Measurements from ENCODE around the gene HPGDS.

The HPGDS gene

DNA sequence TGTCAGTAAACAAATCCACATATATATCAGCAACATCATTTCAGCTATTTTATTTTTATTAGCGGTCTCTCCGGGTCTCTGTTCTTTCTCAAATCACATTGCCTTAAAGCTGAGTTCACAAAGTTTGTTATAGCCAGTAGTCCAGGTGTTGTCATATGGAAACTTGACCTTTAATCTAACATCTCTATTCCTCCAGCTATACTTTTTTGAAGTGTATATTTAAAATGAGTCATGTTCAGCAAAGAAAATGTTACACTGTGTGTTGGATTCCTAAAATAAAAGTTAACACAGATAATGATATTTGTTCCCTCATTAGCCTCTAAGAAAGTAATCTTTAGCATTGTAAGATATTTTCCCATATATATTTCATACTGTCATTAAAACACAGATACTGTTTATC is 71.4 kb downstream of the HPGDS start:
- peaks cover 4% of the 10 kb centered on the region for H3K36me3 ChIP-seq (ENCODE audit: control insufficient read depth, insufficient read depth, low read length)
- H3K4me3 ChIP-seq (ENCODE audit: insufficient read depth, low read depth, low read length, poor library complexity, severe bottlenecking), result no peak overlapping the region
- no peak overlapping the region for H3K27ac ChIP-seq (ENCODE audit: insufficient read depth, low read length, poor library complexity, severe bottlenecking)
- no peaks in the 10 kb centered on the region for H3K27me3 ChIP-seq (replicated peaks; ENCODE audit: control insufficient read depth, insufficient read depth, low read length, poor library complexity, severe bottlenecking)
- no peaks in the 10 kb centered on the region for H3K4me1 ChIP-seq (ENCODE audit: control insufficient read depth, insufficient read depth, low read length, poor library complexity, severe bottlenecking)
- DNase-seq, result no peak
- H3K9me3 ChIP-seq (ENCODE audit: control insufficient read depth, low read length), result no peaks in the 10 kb centered on the region

DNA sequence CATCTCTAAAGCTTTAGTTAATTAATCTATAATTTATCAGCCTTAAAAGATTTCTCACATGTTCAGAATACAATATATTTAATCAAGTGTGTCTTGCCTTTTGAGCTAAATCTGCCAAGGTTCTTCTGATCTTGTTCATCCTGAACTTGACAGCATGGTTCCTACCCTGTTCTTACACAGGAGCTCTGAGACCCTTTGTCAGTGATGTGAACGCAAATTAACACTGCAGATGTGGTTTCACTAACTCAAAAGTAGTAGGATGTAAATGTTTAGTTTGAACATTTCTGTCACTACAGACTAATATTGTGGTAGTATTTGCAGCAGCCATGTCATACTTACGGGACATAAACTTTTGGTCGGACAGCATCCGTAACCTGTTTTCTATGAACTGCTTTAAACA is 75.6 kb downstream of the HPGDS start:
- no peak overlapping the region for H3K27ac ChIP-seq (ENCODE audit: insufficient read depth, low read length, poor library complexity, severe bottlenecking)
- H3K4me3 ChIP-seq (ENCODE audit: insufficient read depth, low read depth, low read length, poor library complexity, severe bottlenecking), result no peak overlapping the region
- H3K36me3 ChIP-seq (ENCODE audit: control insufficient read depth, insufficient read depth, low read length), result no peaks in the 10 kb centered on the region
- no peaks in the 10 kb centered on the region for H3K4me1 ChIP-seq (ENCODE audit: control insufficient read depth, insufficient read depth, low read length, poor library complexity, severe bottlenecking)
- DNase-seq, result no peak
- H3K27me3 ChIP-seq (replicated peaks; ENCODE audit: control insufficient read depth, insufficient read depth, low read length, poor library complexity, severe bottlenecking), result no peaks in the 10 kb centered on the region
- H3K9me3 ChIP-seq (ENCODE audit: control insufficient read depth, low read length), result no peaks in the 10 kb centered on the region

DNA sequence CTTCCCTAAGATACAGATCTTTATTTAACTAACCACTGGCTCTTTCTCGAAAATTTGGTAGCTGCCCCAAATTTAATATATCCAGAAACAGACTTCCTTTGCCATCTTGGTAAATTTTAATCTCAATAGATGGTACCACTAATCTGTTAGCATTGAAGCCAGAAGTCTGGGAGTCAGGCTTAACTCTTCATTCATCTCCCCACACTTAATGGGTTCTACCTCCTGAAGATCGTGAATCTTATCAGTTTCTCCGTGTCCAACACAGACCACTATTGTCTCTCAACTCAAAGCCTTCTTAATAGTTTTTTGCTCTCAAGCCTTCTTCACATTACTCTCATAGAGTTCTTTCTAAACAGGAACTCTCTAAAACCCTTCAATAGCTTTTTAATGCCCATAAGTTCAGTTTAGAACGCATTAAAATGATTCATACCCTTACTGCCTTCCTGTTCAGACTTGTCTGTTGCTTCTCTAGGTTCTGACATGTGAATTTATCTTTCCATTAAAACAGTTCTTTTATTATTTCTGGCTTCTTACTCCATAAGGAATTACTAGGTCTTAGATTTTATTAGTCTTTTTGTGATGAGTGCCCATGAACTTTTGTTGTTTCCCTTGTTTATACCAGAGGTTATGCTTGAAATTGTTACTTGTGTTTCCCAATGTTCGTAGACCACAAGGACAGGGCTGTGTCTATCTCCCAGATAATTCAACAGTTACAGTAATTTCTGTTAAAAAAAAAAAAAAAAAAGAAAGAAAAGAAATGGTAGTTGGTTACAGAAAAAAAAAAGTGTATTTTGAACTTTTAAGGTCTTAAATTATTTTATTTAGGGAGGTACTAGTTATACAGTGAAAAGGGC is 80.2 kb downstream of the HPGDS start:
- Histone ChIP-seq H3K36me3 (ENCODE audit: control insufficient read depth, insufficient read depth, low read length) (no peaks in the 10 kb centered on the region), H3K9me3 (ENCODE audit: control insufficient read depth, low read length) (no peaks in the 10 kb centered on the region), H3K4me3 (ENCODE audit: insufficient read depth, low read depth, low read length, poor library complexity, severe bottlenecking) (no peak overlapping the region), H3K4me1 (ENCODE audit: control insufficient read depth, insufficient read depth, low read length, poor library complexity, severe bottlenecking) (no peaks in the 10 kb centered on the region), H3K27ac (ENCODE audit: insufficient read depth, low read length, poor library complexity, severe bottlenecking) (no peak overlapping the region), H3K27me3 (replicated peaks; ENCODE audit: control insufficient read depth, insufficient read depth, low read length, poor library complexity, severe bottlenecking) (no peaks in the 10 kb centered on the region)
- no peak for DNase-seq

DNA sequence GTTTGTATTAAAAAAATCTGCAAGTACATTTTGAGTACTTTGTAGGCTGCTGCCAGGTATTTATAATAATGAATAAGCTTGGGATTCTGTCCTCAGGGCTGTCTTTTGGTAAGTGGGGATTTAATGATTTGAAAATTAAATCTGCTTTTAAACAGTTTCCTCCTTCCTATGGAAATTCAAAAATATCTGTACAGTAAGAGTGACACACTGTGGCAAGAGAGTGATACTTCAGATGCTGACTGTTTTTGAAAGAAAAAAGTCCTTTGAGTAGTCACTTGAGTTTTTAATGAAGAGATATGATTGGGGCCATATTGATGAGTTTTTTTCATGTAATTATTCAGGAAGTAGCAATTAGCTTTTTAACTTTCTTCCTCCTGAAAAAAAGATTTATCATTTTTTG is 85.8 kb downstream of the HPGDS start:
- no peak for DNase-seq
- Histone ChIP-seq H3K4me1 (ENCODE audit: control insufficient read depth, insufficient read depth, low read length, poor library complexity, severe bottlenecking) (no peaks in the 10 kb centered on the region), H3K4me3 (ENCODE audit: insufficient read depth, low read depth, low read length, poor library complexity, severe bottlenecking) (no peak overlapping the region), H3K9me3 (ENCODE audit: control insufficient read depth, low read length) (no peaks in the 10 kb centered on the region), H3K27ac (ENCODE audit: insufficient read depth, low read length, poor library complexity, severe bottlenecking) (no peak overlapping the region), H3K27me3 (replicated peaks; ENCODE audit: control insufficient read depth, insufficient read depth, low read length, poor library complexity, severe bottlenecking) (no peaks in the 10 kb centered on the region), H3K36me3 (ENCODE audit: control insufficient read depth, insufficient read depth, low read length) (peaks cover 13% of the 10 kb centered on the region)

DNA sequence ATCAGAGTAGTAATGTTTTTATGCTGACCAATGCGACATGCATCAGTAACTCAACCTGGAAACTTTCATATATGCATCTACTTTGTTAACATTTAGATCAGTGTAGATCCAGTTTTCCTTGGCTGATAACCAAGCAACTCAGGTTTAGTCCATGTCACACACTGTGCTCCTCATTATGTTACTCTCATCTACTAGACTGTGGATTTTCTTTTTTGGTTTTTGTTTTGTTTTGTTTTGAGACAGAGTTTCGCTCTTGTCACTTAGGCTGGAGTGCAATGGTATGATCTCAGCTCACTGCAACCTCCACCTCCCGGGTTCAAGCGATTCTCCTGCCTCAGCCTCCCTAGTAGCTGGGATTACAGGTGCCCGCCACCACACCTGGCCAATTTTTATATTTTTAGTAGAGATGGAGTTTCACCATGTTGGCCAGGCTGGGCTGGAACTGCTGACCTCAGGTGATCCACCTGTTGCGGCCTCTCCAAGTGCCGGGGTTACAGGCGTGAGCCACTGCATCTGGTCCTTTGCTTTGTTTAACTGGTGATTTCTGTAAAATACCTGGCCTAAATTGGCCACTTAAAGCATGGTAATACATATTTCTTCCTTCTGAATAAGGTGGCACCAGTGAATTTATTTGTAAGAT is 86.4 kb downstream of the HPGDS start:
- Histone ChIP-seq H3K27ac (ENCODE audit: insufficient read depth, low read length, poor library complexity, severe bottlenecking) (no peak overlapping the region), H3K4me1 (ENCODE audit: control insufficient read depth, insufficient read depth, low read length, poor library complexity, severe bottlenecking) (no peaks in the 10 kb centered on the region), H3K36me3 (ENCODE audit: control insufficient read depth, insufficient read depth, low read length) (peaks cover 13% of the 10 kb centered on the region), H3K4me3 (ENCODE audit: insufficient read depth, low read depth, low read length, poor library complexity, severe bottlenecking) (no peak overlapping the region), H3K27me3 (replicated peaks; ENCODE audit: control insufficient read depth, insufficient read depth, low read length, poor library complexity, severe bottlenecking) (no peaks in the 10 kb centered on the region), H3K9me3 (ENCODE audit: control insufficient read depth, low read length) (no peaks in the 10 kb centered on the region)
- DNase-seq, result no peak

DNA sequence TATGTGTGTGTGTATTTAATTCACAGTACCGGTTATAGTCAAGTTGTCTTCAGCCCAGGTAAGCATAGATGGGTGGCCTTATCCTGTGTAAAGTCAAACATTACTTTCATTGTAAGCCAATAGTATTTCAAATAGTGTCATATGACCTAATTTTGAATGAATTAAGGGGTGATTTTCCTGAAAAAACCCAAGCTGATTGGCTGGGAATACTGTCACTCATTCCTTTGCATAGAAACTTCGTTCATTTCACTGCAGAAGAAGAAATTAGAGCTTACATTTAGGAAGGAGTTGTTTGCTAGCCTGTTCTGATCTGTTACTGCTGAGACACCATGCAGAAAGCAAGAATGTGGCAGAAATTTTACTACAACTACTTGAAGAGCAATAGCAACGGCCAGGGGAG is 89.6 kb downstream of the HPGDS start:
- Histone ChIP-seq H3K4me1 (ENCODE audit: control insufficient read depth, insufficient read depth, low read length, poor library complexity, severe bottlenecking) (no peaks in the 10 kb centered on the region), H3K36me3 (ENCODE audit: control insufficient read depth, insufficient read depth, low read length) (peaks cover 13% of the 10 kb centered on the region), H3K4me3 (ENCODE audit: insufficient read depth, low read depth, low read length, poor library complexity, severe bottlenecking) (no peak overlapping the region), H3K27ac (ENCODE audit: insufficient read depth, low read length, poor library complexity, severe bottlenecking) (no peak overlapping the region), H3K9me3 (ENCODE audit: control insufficient read depth, low read length) (no peaks in the 10 kb centered on the region), H3K27me3 (replicated peaks; ENCODE audit: control insufficient read depth, insufficient read depth, low read length, poor library complexity, severe bottlenecking) (no peaks in the 10 kb centered on the region)
- DNase-seq, result no peak

DNA sequence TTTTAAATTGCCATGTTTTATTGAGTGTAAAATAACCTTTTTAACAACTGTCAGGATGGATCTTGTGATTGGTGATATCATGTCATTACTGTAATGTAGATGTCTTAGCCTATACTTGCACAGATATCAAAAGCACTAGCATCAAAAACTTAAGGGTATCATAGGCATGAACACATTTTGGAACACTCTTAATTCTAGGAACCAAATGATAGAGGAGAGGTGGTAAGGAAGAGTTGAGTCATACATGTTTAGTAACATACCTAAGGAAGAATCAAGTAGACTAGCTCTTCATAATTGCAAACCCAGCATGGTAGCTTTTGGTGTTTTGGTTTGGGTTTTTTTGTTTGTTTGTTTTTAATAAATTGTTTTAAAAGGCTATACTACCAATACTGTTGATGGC is 91.5 kb downstream of the HPGDS start:
- no peak overlapping the region for H3K27ac ChIP-seq (ENCODE audit: insufficient read depth, low read length, poor library complexity, severe bottlenecking)
- no peak for DNase-seq
- H3K36me3 ChIP-seq (ENCODE audit: control insufficient read depth, insufficient read depth, low read length), result peaks cover 18% of the 10 kb centered on the region

More for the DNA sequence above, 91.5 kb downstream of the HPGDS start:
- Histone ChIP-seq H3K4me1 (ENCODE audit: control insufficient read depth, insufficient read depth, low read length, poor library complexity, severe bottlenecking) (no peaks in the 10 kb centered on the region), H3K27me3 (replicated peaks; ENCODE audit: control insufficient read depth, insufficient read depth, low read length, poor library complexity, severe bottlenecking) (no peaks in the 10 kb centered on the region), H3K9me3 (ENCODE audit: control insufficient read depth, low read length) (no peaks in the 10 kb centered on the region), H3K4me3 (ENCODE audit: insufficient read depth, low read depth, low read length, poor library complexity, severe bottlenecking) (no peak overlapping the region)

All from effector memory CD4-positive, alpha-beta T cell (primary cell).